ENCODE data around the gene SH3YL1.

- TF ChIP-seq POLR2A (IDR thresholded peaks at IDR 0.05; ENCODE audit: low read depth, low read length) = no peak
- TF ChIP-seq POLR2AphosphoS5 (IDR thresholded peaks at IDR 0.05; ENCODE audit: low read depth, low read length) = no peak
These were observed 9.6 kb downstream of the SH3YL1 start for GRCh38 chr2:254241-254640.
